HT1080 (cell line): ENCODE data around the gene KLF14. TPM values are rescaled to one million over a fixed set of nuclear protein-coding genes. Genes with fewer than 3 reads are reported as not detected.
"Not testable (repeated sequence)": the region's sequence is repeated elsewhere in the genome, so short reads cannot be mapped to it uniquely, and the experiment has no call there.

Experiments
- DNase-seq: peaks from one replicate; pipeline ENCODE4 v3.0.0-alpha.2; 2015; ENCODE audit warnings: low read depth
- polyA plus RNA-seq, 2 experiments: library from polyadenylated mRNA; depleted of rRNA; stranded (reverse); fragments of >200 nt; gene quantifications; 2 replicates each; pipeline ENCODE4 v1.2.3, GENCODE V29; 2015
- total RNA-seq: library from RNA; depleted of rRNA; stranded (reverse); fragments of >200 nt; shearing (Covaris generic); gene quantifications from 2 replicates; pipeline ENCODE4 v1.2.3, GENCODE V29; 2014; rRNA removed

The KLF14 gene
- 0.16 and 0.20 TPM in 2 replicates for total RNA-seq
- 0.08 and 0.16 TPM in 2 replicates for polyA plus RNA-seq (2015; cell fraction: cytosol; rRNA removed)
- polyA plus RNA-seq (2015; cell fraction: nucleus; rRNA removed) = not detected in 2 replicates

DNA sequence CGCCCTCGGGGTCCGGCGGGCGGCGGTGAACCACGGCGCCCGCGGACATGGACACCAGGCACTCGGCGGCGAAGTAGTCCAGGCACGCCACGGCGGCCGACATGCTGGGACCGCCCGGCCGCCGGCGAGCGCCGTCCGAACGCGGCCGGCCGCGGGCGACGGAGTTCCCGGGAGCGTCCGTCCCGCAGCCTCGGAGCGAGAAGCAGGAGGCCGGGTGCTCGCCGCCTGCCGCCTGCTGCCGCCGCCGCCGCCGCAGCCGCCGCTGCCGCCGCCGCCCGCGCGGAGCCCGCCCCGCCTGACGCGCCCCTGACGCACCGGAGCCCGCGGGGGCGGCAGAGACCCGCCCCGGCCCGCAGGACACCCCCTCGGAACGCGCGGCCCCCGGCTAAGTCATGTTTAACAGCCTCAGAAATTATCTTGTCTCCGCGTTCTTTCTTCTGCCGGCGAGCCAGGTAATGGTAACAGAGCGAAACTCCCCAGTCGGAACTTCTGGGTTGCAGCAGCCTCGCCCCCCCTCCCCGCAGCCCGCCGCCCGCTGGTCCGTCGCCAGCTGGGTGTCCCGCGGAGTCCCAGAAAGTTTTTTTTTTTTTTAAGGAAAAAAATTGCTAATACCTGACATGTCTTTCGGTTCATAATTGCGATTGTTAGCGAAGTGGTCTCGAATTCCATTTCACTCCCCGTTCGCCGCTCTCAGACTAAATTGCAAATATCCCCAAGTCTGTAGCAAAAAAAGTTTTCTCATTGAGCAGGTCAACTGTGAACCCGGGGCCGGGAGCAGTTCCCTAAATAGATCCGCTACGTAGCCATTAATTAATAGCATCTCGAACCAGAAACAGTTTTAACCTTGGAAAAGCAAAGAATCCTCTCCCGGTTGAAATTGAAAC lies at the start of gene KLF14:
KLF14 (minus strand) TSS at position 277 of the 884 bp plus-strand sequence; CDS start at position 103, 174 bp downstream.
- peak; percentile 9 for DNase-seq

- no peak for DNase-seq
Observed at GRCh38 chr7:130781346-130781745, 47.3 kb upstream of the KLF14 start.

DNA sequence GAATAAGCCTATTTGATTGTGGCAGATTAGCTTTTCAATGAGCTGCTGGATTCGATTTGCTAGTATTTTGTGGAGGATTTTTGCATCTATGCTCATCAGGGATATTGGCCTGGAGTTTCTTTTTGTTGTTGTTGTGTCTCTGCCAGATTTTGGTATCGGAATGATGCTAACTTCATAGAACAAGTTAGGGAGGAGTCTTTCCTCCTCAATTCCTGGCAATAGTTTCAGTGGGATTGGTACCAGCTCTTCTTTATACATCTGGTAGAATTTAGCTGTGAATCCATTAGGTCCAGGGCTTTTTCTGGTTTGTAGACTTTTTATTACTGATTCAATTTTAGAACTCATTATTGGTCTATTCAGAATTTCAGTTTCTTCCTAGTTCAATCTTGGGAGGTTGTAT lies 43.4 kb upstream of the KLF14 start:
- DNase-seq = no peak

DNA sequence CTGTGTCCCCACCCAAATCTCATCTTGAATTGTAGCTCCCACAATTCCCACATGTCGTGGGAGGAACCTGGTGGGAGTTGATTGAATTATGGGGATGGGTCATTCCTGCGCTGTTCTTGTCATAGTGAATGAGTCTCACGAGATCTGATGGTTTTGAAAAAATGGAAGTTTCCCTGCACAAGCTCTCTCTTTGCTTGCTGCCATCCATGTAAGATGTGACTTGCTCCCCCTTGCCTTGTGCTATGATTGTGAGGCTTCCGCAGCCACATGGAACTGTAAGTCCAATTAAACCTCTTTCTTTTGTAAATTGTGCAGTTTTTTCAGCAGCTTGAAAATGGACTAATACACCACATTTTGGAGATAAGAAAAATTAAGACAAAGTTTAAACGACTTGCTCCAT lies 38.4 kb upstream of the KLF14 start:
- DNase-seq = not testable (repeated sequence)

- DNase-seq = no peak
Observed at GRCh38 chr7:130768854-130769253, 34.8 kb upstream of the KLF14 start.

GRCh38 chr7:130764569-130764968 lies 30.6 kb upstream of the KLF14 start:
- not testable (repeated sequence) for DNase-seq

DNA sequence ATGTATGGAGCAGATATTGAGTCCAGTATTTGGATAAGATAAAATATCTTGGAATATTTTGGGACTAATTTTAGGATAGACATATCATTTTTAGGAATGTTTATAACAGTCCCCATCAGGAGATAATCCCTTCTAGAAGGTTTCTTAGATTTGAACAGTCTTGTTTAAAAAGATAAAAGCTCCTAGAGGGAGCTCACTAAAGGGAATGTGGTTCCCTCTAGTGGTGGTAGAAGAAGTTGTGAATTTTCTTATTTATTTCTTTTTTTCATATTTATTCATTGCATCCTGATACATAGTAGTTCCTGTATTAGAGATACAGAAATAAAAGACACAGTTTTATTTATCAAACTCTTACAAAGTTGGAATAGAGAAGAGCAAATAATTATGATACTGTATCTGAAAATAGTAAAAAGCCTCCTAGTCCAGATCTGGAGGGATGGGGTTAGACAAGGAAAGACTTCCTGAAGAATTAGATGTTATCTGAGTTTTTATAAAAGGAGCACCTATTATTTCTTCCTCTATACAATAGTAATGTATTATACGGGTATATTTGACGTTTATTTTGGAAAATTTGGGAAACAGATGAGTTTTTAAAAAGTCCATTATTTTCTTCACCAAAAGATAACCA lies 24.5 kb upstream of the KLF14 start:
- DNase-seq = peak; percentile 38

GRCh38 chr7:130756316-130756715 lies 22.3 kb upstream of the KLF14 start:
- DNase-seq = no peak

DNA sequence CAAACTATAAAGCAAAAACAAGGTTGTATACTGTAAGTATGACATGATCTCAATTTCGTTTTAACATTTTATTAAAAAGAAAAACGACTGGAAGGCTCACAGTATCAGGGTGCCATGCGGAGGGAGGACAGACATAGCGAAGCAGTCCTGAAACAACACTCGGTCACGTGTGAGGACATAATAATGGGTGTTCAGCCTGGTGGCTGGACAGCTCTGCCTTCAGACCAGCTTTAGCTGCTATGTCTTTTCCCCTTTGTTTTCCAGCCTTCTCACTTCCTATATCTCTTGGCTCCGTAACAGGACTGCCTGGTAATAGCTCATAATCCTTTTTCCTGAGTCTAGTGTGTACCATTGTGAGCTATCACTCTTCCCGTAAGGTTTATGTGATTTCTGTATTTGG lies 18.4 kb upstream of the KLF14 start:
- DNase-seq = no peak

DNA sequence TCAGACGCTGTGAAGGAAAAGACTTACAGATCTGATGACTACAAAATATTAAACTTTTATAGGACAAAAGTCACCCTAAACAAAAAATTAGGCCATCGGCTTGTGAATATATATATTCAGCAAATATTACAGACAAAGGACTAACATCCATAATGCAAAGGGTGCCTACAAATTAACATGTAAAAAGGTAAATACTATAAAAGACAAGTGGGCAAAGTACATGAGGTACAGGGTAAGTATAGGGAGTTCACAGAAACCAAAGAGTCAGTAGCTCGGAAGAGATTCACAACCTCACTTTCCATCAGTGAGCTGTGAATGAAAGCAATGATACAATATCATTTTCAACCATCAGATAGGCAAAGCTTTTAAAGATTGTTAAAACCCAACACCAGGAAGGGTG lies 16.7 kb upstream of the KLF14 start:
- no peak for DNase-seq

DNA sequence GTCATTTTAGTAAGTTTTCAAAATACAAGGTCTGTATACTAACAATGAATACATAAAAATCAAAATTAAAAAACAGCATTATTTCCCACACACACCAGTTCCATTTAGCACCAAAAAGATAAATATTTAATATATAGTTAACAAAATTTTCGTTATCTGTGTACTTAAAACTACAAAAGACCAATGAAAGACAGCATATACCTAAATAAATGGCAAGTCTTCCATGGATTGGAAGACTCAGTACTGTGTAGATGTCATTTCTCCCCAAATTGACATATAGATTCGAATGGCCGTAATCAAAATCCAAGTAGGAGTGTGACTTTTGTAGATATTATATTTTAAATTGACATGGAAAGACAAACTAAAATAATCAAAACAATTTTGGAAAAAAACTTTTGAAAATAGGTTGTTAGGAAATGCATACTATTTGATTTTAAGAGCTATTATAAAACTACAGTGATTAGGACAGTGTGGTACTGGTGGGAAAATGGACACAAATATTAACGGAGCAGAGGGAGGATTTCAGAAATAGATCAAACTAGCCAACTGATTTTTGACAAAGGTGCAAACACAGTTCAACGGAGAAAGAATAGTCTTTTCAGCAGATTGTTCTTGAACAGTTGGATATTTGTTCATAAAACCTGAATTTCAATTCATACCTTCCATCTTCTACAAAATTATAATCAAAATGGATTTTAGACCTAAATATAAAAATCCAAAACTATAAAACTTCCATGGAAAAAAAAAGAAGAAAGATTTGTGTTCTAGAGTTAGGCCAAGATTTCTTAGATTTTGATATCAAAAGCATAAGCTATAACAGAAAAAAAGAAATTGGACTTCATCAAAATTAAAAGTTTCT lies 14.8 kb upstream of the KLF14 start:
- no peak for DNase-seq

GRCh38 chr7:130741331-130741995 lies 7.5 kb upstream of the KLF14 start:
- no peak for DNase-seq

DNA sequence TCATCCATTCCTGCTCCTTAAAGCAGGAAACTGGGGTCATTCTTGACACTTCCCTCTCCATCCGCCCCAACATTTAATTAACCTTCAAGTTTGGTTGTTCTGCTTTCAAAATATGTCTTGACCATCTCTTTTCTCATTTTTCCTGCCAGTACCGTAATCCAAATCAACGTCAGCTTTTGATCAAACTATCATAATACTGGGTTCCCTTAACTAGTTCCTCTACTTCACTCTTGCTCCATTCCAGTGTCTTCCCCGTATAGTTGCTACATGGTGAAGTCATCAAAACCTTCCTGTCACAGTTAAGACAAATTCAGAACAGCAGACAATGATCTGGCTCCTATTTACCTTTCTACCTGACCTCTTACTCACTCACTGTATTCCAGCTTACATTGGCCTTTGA lies 6.6 kb upstream of the KLF14 start:
- no peak for DNase-seq

GRCh38 chr7:130736298-130736900 lies 2.4 kb upstream of the KLF14 start:
- DNase-seq = no peak

DNA sequence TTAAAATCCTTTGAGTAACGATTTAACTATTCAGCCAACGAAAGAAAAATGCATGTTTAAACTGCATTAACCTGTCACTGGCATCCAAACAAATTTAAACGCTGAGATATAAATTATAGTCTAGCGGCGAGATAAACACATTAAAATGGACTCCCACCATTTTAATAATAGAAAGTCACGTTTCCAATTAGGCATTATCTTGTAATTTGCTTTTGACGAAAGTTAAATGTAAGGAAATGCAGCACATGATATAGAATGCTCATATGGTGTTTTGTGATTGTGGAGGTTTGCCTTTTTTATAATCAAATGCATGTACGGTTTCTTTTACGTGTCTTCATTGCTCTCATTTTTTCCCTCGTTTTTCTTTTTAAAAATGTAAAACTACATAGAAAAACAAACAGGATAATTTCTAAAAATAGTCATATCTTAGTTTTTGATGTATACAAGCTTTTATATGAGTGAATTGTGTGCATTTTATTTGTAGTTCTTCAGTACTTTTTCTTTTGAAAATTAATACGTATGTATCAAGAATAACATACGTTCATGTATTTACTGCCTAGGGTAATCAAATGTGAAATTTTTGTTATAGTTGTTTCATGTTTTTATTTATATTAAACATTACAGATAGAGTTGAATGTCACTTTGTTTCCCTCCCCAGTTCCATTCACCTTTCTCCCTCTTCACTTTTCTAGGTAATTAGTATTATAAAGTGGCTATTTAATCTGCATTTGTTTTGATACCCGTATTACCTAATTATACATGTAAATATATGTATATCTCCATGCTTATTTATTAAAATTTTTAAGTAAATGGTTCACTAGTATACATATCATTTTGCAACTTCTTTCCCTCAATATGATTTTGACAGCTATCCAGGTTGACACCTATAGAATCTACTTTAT lies 1.1 kb upstream of the KLF14 start:
- DNase-seq = no peak

GRCh38 chr7:130732980-130733930 lies 752 bp downstream of the KLF14 start:
- DNase-seq = no peak

DNA sequence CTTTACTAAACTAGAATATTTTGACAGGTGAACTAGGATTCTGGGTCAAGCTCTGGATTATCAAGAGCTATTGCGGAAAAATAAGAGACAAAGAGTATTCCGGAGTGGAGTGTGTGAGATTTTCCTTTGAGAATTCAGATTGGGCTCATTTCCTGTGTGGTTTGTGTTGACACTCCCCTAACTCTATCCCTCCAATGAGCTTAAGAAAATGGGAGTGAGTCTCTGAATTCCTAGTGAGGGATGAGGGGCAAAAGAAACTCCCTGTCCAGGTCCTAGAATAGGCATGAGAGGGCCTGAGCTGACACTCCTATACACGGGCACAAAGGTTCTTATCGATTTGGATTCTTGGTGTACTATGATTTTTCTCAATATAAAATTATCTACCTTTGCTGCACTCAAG lies 10.2 kb downstream of the KLF14 start:
- peak; percentile 51 for DNase-seq
